ENCODE data around the gene PLA2G4E.

- TF ChIP-seq CTCF (IDR thresholded peaks at IDR 0.05): no peak
- no peak for TF ChIP-seq POLR2A (IDR thresholded peaks at IDR 0.05)
- TF ChIP-seq POLR2AphosphoS5 (IDR thresholded peaks at IDR 0.05): no peak
Observed at GRCh38 chr15:41935566-41936020, 85.2 kb downstream of the PLA2G4E start.

Measured in breast epithelium (tissue), 3 donors.